IPS DF 6.9 (cell line): Measurements from ENCODE around the gene D2HGDH.
"Not testable (repeated sequence)": the region's sequence is repeated elsewhere in the genome, so short reads cannot be mapped to it uniquely, and the experiment has no call there.

Experiments used
- DNase-seq: peaks from one replicate; pipeline ENCODE4 v3.0.0-alpha.2; 2013; ENCODE audit warnings: low read depth, low spot score
- H3K27ac ChIP-seq: one replicate; pipeline ENCODE4 v1.5.1; 2013; ENCODE audit warnings: low read length, control low read depth
- H3K27me3 ChIP-seq: 2 replicates; pipeline ENCODE4 v1.6.1; 2013; ENCODE audit warnings: mild to moderate bottlenecking, low read length; ENCODE audit not compliant: control insufficient read depth, insufficient read depth
- H3K36me3 ChIP-seq: 2 replicates; pipeline ENCODE4 v1.6.1; 2013; ENCODE audit warnings: low read length; ENCODE audit not compliant: control insufficient read depth, insufficient read depth
- H3K4me1 ChIP-seq: 2 replicates; pipeline ENCODE4 v1.6.1; 2013; ENCODE audit warnings: low read length; ENCODE audit not compliant: control insufficient read depth, insufficient read depth
- H3K4me3 ChIP-seq: 2 replicates; pipeline ENCODE4 v1.5.1; 2013; ENCODE audit warnings: mild to moderate bottlenecking, low read length
- H3K9me3 ChIP-seq: 2 replicates; pipeline ENCODE4 v1.6.1; 2013; ENCODE audit warnings: low read length, inconsistent platforms; ENCODE audit not compliant: control insufficient read depth, insufficient read depth
- WGBS: extraction: QIAGEN DNeasy Blood & Tissue Kit; methylation state at CpG from one replicate; pipeline ENCODE4 v1.1.7; 2013; ENCODE audit warnings: mixed read lengths, missing lambda C conversion rate; ENCODE audit not compliant: insufficient read length, insufficient coverage; 5-methylcytosine and 5-hydroxymethylcytosine counted together

The D2HGDH gene

GRCh38 chr2:241776336-241777169 lies 42.1 kb downstream of the D2HGDH start, which contains the start of gene GAL3ST2:
TSS of gene GAL3ST2 (plus strand) at chr2:241776822. CDS start at chr2:241776956, 134 bp downstream.
- no peak for DNase-seq
- Histone ChIP-seq H3K4me3 (no peak within 1 kb of the TSS), H3K9me3 (no peaks in the 10 kb centered on the region), H3K27me3 (no peaks in the 10 kb centered on the region), H3K36me3 (no peaks in the 10 kb centered on the region), H3K4me1 (peaks cover 13% of the 10 kb centered on the region), H3K27ac (no peak within 1 kb of the TSS)
- no CpG with 5 or more reads among the region's 27 CpGs for WGBS

DNA sequence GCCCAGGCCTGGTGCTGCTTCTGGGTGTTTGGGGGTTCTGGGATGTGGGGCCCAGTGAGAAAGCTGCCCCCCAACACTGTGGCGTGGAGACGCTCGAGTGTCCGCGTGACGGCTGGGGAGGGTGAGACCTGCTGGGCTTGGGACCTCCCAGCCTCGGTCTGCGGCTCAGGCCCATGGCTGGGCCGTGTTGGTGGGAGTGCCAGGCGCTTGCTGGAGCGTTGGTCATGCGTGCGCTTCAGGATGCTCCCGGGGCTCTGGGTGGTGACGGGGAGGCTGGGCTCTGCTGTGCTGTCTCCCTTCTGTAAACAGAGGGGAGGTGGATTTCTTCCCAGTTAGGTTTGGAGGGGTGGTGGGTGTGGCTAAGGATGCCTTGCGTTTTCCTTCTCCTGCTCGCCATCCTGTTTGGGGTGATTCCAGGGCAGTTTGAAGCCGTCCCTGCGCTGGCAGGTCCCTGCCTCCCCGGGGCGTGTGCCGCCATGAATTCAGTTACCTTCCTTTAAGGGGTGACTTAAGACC lies 42.8 kb downstream of the D2HGDH start:
- H3K27me3 ChIP-seq: no peaks in the 10 kb centered on the region
- WGBS: no CpG with 5 or more reads among the region's 22 CpGs
- no peak overlapping the region for H3K27ac ChIP-seq
- DNase-seq: no peak
- no peaks in the 10 kb centered on the region for H3K9me3 ChIP-seq
- H3K4me1 ChIP-seq: peaks cover 11% of the 10 kb centered on the region
- H3K4me3 ChIP-seq: no peak overlapping the region
- no peaks in the 10 kb centered on the region for H3K36me3 ChIP-seq

DNA sequence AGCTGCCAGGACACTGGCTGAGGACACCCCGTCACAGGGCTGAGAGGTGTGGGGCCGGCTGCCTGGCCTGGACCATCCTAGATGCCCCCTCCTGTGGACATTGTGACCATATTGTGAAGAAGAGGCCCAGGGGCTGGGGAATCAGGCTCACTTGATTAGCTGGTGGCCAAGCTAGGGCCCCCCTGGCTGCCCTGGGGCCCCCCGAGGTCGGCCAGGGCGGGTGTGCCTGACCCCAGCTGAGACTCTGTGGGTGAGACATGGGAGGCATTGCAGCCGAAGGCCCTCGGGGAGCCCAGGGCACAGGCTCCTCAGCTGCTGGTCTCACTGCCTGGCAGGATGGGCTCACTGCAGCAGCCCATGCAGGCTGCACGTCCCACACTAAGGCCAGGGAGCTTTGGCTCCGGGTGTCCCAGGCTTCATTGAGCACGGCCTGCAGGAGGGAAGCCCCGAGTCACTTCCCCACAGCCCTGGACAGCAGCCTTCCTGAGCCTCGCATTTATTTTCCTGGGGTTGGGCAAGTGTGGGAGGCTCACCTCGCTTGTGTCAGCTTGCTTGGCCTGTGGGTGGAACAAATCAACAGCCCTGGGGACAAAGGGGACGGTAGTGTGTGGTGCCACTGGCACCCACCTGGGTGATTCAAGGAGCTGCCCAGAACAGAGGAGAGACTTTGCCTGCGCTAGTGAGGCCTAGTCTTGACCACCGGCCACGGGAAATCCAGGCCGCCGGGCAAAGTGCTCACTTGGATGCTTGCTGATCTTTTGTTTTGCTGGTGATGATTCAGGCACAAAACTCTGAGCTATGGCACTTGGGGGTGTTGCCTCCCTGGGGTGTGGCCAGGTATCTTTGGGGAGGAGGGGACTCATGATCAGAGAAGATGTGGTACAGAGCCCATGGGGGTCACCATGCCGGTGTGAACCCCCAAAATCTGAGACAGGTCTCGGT lies 43.5 kb downstream of the D2HGDH start:
- H3K4me3 ChIP-seq: no peak overlapping the region
- no CpG with 5 or more reads among the region's 21 CpGs for WGBS
- no peaks in the 10 kb centered on the region for H3K36me3 ChIP-seq
- H3K27ac ChIP-seq: no peak overlapping the region
- H3K27me3 ChIP-seq: no peaks in the 10 kb centered on the region
- peaks cover 11% of the 10 kb centered on the region for H3K4me1 ChIP-seq
- H3K9me3 ChIP-seq: peaks cover 2% of the 10 kb centered on the region; the same call in 1 of the 2 replicates
- no peak for DNase-seq

DNA sequence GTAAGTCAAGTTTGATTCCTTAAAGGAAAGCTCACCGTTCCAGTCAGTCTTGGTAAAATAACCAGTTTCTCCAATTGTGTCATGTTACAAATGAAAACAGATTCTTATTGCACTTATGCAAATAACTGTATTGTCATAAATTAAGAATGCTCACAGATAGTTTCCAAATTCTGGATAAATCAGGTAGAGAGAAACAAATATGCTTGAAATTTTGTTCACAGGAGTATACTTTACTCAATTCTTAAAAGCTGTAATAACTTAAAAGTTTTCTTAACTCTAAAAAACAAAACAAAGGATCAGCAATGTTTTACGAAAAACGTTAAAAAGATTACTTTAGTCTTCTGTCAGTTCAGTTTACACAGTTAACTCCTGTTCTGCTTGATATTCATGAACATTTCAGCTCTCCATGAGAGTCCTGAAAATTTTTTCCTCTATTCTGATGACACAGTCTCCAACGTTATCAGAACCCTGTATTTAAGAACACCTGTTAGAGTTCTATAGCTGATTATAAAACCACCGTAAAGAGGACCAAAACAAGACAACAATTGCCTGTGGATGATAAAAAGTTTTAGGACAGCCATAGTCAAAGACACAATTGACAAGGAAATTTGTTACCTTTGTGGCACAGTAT lies 46.6 kb downstream of the D2HGDH start:
- Histone ChIP-seq H3K4me3 (no peak overlapping the region), H3K4me1 (peaks cover 9% of the 10 kb centered on the region), H3K9me3 (peaks cover 2% of the 10 kb centered on the region; the same call in 1 of the 2 replicates), H3K36me3 (no peaks in the 10 kb centered on the region), H3K27ac (no peak overlapping the region), H3K27me3 (no peaks in the 10 kb centered on the region)
- DNase-seq: no peak
- no CpG with 5 or more reads among the region's 5 CpGs for WGBS

- not testable (repeated sequence) for DNase-seq, H3K36me3 ChIP-seq, H3K27ac ChIP-seq, H3K4me3 ChIP-seq, H3K27me3 ChIP-seq, H3K9me3 ChIP-seq, H3K4me1 ChIP-seq
- WGBS: no CpG with 5 or more reads among the region's 3 CpGs
Measured at GRCh38 chr2:241782053-241782452, 47.6 kb downstream of the D2HGDH start.

- no peaks in the 10 kb centered on the region for H3K27me3 ChIP-seq
- DNase-seq: no peak
- no peaks in the 10 kb centered on the region for H3K4me1 ChIP-seq
- H3K27ac ChIP-seq: no peak overlapping the region
- H3K36me3 ChIP-seq: no peaks in the 10 kb centered on the region
- no CpG with 5 or more reads among the region's 4 CpGs for WGBS
- no peaks in the 10 kb centered on the region; the same call in none of the 2 replicates for H3K9me3 ChIP-seq
- H3K4me3 ChIP-seq: no peak overlapping the region
Measured at GRCh38 chr2:241788135-241788534, 53.7 kb downstream of the D2HGDH start.

DNA sequence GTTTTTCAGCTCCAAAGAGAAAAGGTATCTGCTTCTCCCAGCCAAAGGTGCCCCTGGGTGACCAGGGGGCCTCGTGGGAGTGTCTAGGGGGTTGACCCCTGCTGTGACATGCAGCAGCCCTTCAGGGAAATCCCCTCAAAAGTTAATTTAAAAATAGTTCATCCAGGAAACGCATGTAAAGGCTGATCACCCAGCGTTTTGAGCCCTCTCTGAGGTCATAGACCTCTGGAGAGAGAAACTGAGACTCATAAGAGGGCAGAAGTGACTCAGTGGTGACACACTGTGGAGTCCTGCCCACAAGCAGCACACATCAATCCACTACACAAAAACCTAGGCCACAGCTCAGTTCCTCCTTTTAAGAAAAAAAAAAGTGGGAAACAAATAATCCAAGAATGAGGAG lies 54.1 kb downstream of the D2HGDH start:
- H3K4me1 ChIP-seq: no peaks in the 10 kb centered on the region
- no peak overlapping the region for H3K27ac ChIP-seq
- no CpG with 5 or more reads among the region's 3 CpGs for WGBS
- H3K27me3 ChIP-seq: no peaks in the 10 kb centered on the region
- H3K36me3 ChIP-seq: no peaks in the 10 kb centered on the region
- DNase-seq: no peak
- no peaks in the 10 kb centered on the region; the same call in none of the 2 replicates for H3K9me3 ChIP-seq
- H3K4me3 ChIP-seq: no peak overlapping the region

- H3K4me3 ChIP-seq, H3K27ac ChIP-seq, H3K27me3 ChIP-seq, DNase-seq, H3K36me3 ChIP-seq, H3K9me3 ChIP-seq, H3K4me1 ChIP-seq: not testable (repeated sequence)
- no CpG with 5 or more reads among the region's 3 CpGs for WGBS
Measured at GRCh38 chr2:241791385-241791784, 57.0 kb downstream of the D2HGDH start.

DNA sequence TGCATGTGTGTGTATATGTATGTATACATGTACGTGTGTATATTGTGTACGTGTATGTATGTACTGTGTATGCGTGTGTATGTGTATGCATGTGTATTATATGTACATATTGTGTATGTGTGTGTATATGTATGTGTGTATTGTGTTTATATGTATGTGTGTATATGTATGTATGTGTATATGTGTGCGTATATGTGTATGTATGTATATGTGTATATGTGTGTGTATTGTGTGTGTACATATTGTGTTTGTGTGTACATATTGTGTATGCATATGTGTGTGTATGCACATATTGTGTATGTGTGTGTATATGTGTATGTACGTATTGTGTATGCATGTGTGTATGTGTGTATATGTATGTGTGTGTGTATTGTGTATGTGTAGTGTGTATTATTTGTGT lies 59.0 kb downstream of the D2HGDH start:
- Histone ChIP-seq H3K27ac (no peak overlapping the region), H3K9me3 (no peaks in the 10 kb centered on the region; the same call in none of the 2 replicates), H3K27me3 (no peaks in the 10 kb centered on the region), H3K4me3 (no peak overlapping the region), H3K36me3 (no peaks in the 10 kb centered on the region), H3K4me1 (no peaks in the 10 kb centered on the region)
- DNase-seq: no peak
- WGBS: 100% methylated on average over 4 of the region's 5 CpGs
